ENCODE measurements around the gene DPYSL4.

The DPYSL4 gene

GRCh38 chr10:132195366-132196075, 8.8 kb downstream of the DPYSL4 start:
- DNase-seq (ENCODE audit: low read depth in 2 of 2), result no peak

GRCh38 chr10:132196178-132197113, 9.7 kb downstream of the DPYSL4 start:
- DNase-seq (ENCODE audit: low read depth in 2 of 2), result no peak

GRCh38 chr10:132197271-132198067, 10.7 kb downstream of the DPYSL4 start:
- DNase-seq (ENCODE audit: low read depth in 2 of 2), result no peak

- DNase-seq (ENCODE audit: low read depth in 2 of 2), result no peak
Measured at GRCh38 chr10:132198068-132198370, 11.3 kb downstream of the DPYSL4 start.

- no peak for DNase-seq (ENCODE audit: low read depth in 2 of 2)
Measured at GRCh38 chr10:132198381-132199181, 11.8 kb downstream of the DPYSL4 start.

- no peak for DNase-seq (ENCODE audit: low read depth in 2 of 2)
Measured at GRCh38 chr10:132199268-132199853, 12.6 kb downstream of the DPYSL4 start.

- DNase-seq (ENCODE audit: low read depth in 2 of 2), result no peak
Measured at GRCh38 chr10:132199854-132200311, 13.1 kb downstream of the DPYSL4 start.

- no peak for DNase-seq (ENCODE audit: low read depth in 2 of 2)
Measured at GRCh38 chr10:132200344-132201110, 13.8 kb downstream of the DPYSL4 start.

- no peak for DNase-seq (ENCODE audit: low read depth in 2 of 2)
Measured at GRCh38 chr10:132201111-132201969, 14.6 kb downstream of the DPYSL4 start.

- DNase-seq (ENCODE audit: low read depth in 2 of 2), result no peak
Measured at GRCh38 chr10:132202070-132202970, 15.6 kb downstream of the DPYSL4 start.

- DNase-seq (ENCODE audit: low read depth in 2 of 2), result no peak
Measured at GRCh38 chr10:132203256-132204077, 16.7 kb downstream of the DPYSL4 start.

- DNase-seq (ENCODE audit: low read depth in 2 of 2), result no peak
Measured at GRCh38 chr10:132204078-132204780, 17.5 kb downstream of the DPYSL4 start.

- DNase-seq (ENCODE audit: low read depth in 2 of 2), result no peak
Measured at GRCh38 chr10:132204781-132205473, 18.2 kb downstream of the DPYSL4 start.

GRCh38 chr10:132205650-132206376, 19.1 kb downstream of the DPYSL4 start:
- no peak for DNase-seq (ENCODE audit: low read depth in 2 of 2)

GRCh38 chr10:132206377-132206745, 19.6 kb downstream of the DPYSL4 start:
- DNase-seq (ENCODE audit: low read depth in 2 of 2), result no peak

Measured in stimulated activated CD4-positive, alpha-beta T cell treated with anti-CD3 and anti-CD28 coated beads, Interleukin-1b, Interleukin-23, amount 100 ng/mL, for 1 hour (primary cell).